Measurements from ENCODE around the gene ASPHD2. TPM values are rescaled to one million over a fixed set of nuclear protein-coding genes. Genes with fewer than 3 reads are reported as not detected.

Gene ASPHD2
- total RNA-seq, 1 donor from 2014 or later: 7.3 TPM

DNA sequence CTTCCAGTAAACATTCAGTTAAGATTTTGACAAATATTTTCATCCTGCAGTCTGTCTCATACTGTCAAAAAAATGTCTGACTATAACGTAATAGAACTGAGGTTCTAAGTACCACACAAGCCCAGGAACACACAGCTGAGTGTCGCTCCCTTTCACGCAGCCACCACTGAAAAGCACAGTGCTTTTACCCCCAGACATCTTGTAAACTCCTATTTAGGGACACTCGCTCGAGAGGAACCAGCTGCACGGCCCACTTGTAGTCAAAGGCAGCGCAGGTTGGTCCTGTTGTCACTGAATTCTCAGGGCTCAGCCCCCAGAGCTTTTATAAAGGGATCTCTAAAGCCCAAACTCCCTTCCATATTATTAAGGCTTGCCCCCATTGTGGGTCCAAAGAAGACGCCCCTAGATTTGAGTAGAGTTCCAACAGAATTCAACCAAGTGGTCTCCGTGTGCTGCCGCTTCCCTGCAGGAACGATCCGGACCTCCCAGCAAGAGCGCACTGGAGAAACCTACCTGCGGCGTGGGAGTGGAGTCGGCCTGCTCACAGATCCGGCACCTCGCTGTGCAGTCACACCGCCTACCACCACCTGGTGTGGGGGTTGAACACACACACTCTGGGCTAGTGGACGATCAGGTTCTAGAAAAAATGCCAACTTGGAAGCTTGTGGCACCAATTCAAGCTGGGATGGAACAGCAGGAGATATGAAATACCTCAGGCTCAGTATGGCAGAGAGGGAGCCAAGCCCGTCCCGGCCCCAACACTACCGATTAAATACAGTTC lies 23.4 kb downstream of the ASPHD2 start:
- TF ChIP-seq, protein P1, sequence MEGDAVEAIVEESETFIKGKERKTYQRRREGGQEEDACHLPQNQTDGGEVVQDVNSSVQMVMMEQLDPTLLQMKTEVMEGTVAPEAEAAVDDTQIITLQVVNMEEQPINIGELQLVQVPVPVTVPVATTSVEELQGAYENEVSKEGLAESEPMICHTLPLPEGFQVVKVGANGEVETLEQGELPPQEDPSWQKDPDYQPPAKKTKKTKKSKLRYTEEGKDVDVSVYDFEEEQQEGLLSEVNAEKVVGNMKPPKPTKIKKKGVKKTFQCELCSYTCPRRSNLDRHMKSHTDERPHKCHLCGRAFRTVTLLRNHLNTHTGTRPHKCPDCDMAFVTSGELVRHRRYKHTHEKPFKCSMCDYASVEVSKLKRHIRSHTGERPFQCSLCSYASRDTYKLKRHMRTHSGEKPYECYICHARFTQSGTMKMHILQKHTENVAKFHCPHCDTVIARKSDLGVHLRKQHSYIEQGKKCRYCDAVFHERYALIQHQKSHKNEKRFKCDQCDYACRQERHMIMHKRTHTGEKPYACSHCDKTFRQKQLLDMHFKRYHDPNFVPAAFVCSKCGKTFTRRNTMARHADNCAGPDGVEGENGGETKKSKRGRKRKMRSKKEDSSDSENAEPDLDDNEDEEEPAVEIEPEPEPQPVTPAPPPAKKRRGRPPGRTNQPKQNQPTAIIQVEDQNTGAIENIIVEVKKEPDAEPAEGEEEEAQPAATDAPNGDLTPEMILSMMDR (conservative IDR thresholded peaks at IDR 0.05; ENCODE audit: low read depth, low read length): no peak
- no peak overlapping the region for H3K4me3 ChIP-seq (ENCODE audit: low read depth, low read length)
- DNase-seq (ENCODE audit: low read depth): no peak

DNA sequence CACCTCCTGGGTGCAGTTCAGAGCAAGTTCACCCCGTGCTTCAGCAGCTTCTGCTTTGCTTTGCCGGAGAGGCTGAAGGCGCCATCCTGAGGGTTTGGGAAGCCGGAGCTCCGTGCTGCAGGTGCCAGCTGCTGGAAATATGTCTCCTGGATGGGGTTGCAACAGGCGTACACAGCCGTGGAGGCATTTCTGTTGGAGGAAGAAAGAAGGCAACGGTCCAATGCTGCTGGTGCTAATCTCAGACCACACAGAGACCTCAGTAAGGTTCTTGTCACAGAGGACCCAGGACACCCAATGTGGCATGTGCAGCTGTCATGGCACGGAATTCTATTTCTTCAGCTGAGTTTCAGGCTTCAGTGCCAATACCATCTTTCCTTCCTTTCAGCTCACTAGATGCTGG lies 24.2 kb downstream of the ASPHD2 start:
- TF ChIP-seq, protein P1 (conservative IDR thresholded peaks at IDR 0.05; ENCODE audit: low read depth, low read length): no peak

DNA sequence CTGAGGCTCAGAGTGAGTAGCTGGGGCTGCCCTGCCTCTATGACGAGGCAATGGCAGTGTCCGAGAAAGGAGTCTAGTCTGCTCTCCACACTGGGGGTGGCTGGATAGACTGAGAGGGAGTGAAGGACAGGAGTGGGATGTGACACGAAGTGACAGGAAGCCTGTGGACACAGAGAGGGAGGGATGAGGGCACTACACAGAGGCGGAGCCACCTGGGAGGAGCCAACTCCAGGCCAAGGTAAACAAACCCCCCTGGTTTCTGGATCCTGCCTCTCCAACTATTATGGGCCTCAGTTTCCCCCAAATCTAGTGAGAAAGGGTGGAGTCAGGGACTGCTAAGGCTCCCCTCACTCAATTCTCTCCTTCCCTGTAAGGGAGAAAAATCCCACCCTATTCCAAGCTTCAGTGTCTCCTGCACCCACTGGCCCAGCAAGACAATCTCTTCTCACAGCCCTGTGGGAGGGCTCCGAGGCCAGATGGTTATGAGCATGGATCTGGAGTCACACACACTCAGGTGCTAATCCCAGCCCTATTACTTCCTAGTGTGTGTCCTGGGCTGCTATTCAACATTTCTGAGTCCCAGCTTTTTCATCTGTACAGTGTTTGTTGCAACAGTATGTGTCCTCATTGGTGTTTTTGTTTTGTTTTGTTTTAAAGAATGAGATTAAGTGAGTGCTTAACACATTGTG lies 24.9 kb downstream of the ASPHD2 start:
- TF ChIP-seq, protein P1 (conservative IDR thresholded peaks at IDR 0.05; ENCODE audit: low read depth, low read length): no peak
- no peak overlapping the region for H3K4me3 ChIP-seq (ENCODE audit: low read depth, low read length)
- DNase-seq (ENCODE audit: low read depth): no peak

More for the DNA sequence above, 24.2 kb downstream of the ASPHD2 start:
- H3K4me3 ChIP-seq (ENCODE audit: low read depth, low read length): no peak overlapping the region
- DNase-seq (ENCODE audit: low read depth): no peak

DNA sequence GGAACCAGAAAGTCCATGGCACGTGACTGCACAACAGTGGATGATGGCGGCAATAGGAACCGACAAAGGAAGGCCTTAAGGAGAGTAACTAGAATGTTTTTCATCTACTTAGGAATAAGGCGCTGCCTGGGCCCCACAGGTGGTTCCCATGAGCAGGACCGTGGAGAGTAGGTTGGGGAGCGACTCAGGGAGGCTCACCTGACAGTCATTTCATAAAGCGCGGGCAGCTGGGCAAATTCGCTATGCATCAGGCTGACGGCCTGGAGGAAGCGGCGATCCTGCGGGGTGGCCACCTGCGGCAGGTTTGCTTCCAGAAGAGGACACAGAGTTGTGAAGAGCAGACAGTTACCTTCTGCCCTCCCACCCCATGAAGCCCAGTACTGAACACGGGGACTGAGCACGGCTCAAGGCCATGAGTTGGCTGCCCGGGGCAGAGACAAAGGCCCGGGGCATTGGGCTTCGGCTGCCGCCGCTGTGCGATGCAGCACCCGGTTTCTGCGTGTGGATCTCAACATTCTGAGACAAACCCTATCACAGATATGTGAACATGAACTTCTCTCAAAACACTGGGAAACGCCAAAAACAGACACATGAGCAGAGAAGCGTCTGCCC lies 28.7 kb downstream of the ASPHD2 start:
- H3K4me3 ChIP-seq (ENCODE audit: low read depth, low read length): no peak overlapping the region
- DNase-seq (ENCODE audit: low read depth): no peak
- TF ChIP-seq, protein P1 (conservative IDR thresholded peaks at IDR 0.05; ENCODE audit: low read depth, low read length): no peak

DNA sequence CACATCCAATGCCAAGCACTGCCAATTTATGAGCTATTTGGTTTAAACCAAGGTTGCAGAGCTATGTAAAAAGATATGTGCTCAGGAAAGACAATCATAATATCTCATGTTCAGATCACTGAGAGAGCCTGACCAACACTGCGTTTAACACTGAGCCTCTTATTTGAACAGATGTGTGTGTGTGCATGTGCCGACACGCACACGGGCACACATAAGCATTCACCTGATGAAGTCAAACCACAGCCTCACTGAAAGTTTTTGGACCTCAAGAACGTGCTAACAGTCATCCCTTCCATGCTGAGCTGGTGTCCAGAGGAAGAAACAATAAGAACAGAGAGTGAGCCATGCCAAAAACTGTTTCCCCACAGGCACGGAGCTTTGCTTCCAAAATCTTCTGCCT lies 31.1 kb downstream of the ASPHD2 start:
- no peak for DNase-seq (ENCODE audit: low read depth)
- TF ChIP-seq, protein P1 (conservative IDR thresholded peaks at IDR 0.05; ENCODE audit: low read depth, low read length): no peak
- no peak overlapping the region for H3K4me3 ChIP-seq (ENCODE audit: low read depth, low read length)

DNA sequence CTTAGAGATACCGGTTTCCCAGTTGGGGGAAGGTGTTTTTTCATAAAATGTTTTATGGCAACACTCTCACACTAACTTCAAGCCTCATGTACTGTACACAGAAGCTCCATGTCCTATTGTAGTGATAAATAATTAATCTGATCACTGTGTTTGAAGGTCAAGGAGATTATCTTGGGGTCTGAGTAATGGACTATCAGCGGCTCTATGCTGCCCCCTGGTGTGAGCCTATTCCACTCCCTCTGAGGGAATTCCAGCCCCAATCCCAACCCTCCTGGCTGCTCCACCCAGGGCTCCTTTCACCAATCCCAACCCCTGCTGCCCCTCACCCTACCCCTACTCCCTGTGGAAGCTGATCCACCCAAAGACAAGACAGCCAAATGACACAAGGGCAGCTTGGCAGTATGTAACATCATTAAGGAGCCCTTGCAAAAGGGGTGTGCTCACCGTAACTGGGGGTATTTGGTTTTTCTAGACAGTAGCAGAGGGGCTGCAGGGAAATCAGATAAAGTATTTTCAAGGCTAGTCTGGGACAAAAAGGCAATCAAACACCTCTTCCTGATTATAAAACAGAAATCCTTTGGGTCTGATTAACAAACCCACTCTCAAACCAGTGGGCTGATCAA lies 32.2 kb downstream of the ASPHD2 start:
- DNase-seq (ENCODE audit: low read depth): no peak
- H3K4me3 ChIP-seq (ENCODE audit: low read depth, low read length): no peak overlapping the region
- TF ChIP-seq, protein P1 (conservative IDR thresholded peaks at IDR 0.05; ENCODE audit: low read depth, low read length): peak; percentile 91
